SK-N-SH treated with all-trans-retinoic acid at 6 μM for 48 hours (cell line): ENCODE measurements around the gene WDR11.

Experiments used
- ZNF70 ChIP-seq: fragments of 450-650 bp; formaldehyde crosslinking; IDR thresholded peaks from 2 replicates; pipeline ENCODE4 v1.5.0; 2020; ENCODE audit warnings: mild to moderate bottlenecking, moderate library complexity
- TF ChIP-seq, protein P1 (sequence below): fragments of 250-450 bp; sonication (Bioruptor Pico); IDR thresholded peaks from 2 replicates; pipeline ENCODE4 v1.5.1; 2020; ENCODE audit warnings: low read depth, mild to moderate bottlenecking, moderate library complexity

DNA sequence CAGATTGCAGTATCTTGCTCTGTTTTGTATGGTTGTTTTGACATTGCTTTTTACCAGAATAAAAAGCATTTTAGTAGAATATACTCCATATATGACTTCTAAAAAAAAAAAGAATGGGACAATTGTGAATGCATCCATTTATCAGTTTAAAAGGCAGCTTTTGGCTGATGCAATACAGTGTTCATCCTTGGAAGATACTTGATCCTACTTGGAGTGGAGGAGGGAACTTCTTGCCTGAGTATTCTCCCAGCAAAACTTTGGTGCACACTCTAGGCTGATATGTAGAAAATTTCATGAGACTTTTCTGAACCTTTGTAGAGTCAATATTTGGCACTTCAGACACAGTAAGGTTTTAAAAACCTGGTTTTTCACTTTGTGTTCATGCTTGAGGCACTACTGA, 40.2 kb downstream of the WDR11 start:
- TF ChIP-seq, protein P1, sequence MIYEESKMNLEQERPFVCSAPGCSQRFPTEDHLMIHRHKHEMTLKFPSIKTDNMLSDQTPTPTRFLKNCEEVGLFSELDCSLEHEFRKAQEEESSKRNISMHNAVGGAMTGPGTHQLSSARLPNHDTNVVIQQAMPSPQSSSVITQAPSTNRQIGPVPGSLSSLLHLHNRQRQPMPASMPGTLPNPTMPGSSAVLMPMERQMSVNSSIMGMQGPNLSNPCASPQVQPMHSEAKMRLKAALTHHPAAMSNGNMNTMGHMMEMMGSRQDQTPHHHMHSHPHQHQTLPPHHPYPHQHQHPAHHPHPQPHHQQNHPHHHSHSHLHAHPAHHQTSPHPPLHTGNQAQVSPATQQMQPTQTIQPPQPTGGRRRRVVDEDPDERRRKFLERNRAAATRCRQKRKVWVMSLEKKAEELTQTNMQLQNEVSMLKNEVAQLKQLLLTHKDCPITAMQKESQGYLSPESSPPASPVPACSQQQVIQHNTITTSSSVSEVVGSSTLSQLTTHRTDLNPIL: no peak
- no peak for TF ChIP-seq ZNF70 (CRISPR knock-in tag)
